Body of pancreas (tissue), 4 donors: ENCODE data around the gene AOX1. TPM values are rescaled to one million over a fixed set of nuclear protein-coding genes. Genes with fewer than 3 reads are reported as not detected.

ENCODE experiments used
- ATAC-seq: fragments of 150-250 bp; one replicate; pipeline ENCODE4 v1.9.1; 2016
- DNase-seq, 4 donors: peaks; one replicate each; pipeline ENCODE4 v3.0.0-alpha.2; 2019
- H3K27ac ChIP-seq, 4 donors: fragments of 200-600 bp; sonication (generic); 1 replicate in 3 of 4; 2 replicates in 1 of 4; pipeline versions ENCODE4 v1.5.1 to v1.6.1; 2016 to 2019; ENCODE audit warnings: mild to moderate bottlenecking in 1 of 4, mixed read lengths in 1 of 4, moderate library complexity in 1 of 4
- H3K27me3 ChIP-seq, 2 donors: fragments of 200-600 bp; sonication (generic); one replicate each; pipeline ENCODE4 v1.6.0; 2016; ENCODE audit warnings: mild to moderate bottlenecking in 1 of 2
- H3K36me3 ChIP-seq, 2 donors: fragments of 200-600 bp; sonication (generic); replicated peaks in 1 of 2; 2 replicates each; pipeline ENCODE4 v1.5.1; 2016; ENCODE audit warnings: low read depth in 2 of 2; ENCODE audit not compliant: insufficient read depth in 1 of 2
- H3K4me1 ChIP-seq: fragments of 200-600 bp; sonication (generic); one replicate; pipeline ENCODE4 v1.6.0; 2016
- H3K4me3 ChIP-seq, 2 donors: fragments of 200-600 bp; sonication (generic); 1 replicate in 1 of 2; 2 replicates in 1 of 2; pipeline ENCODE4 v1.5.1; 2016 to 2019
- H3K9me3 ChIP-seq, 3 donors: fragments of 200-600 bp; sonication (generic); 1 replicate in 2 of 3; 2 replicates in 1 of 3; pipeline ENCODE4 v1.5.1; 2016
- POLR2A ChIP-seq, 3 donors: fragments of 450-650 bp; IDR thresholded peaks; one replicate each; pipeline ENCODE4 v1.6.1; 2016; ENCODE audit warnings: antibody characterized with exemption in 3 of 3, mild to moderate bottlenecking in 2 of 3
- WGBS, 2 donors: methylation state at CpG; one replicate each; pipeline ENCODE4 v1.1.5; 2017; 5-methylcytosine and 5-hydroxymethylcytosine counted together
- intact Hi-C: fragments of 100-400 bp; cut with DNase I; formaldehyde crosslinking; loops from one replicate; pipeline ENCODE4 v1.15.1; 2023
- total RNA-seq, 2 donors: library from RNA; depleted of rRNA; stranded (reverse); fragments of >200 nt; gene quantifications; one replicate each; pipeline ENCODE4 v1.1.0, GENCODE V29; 2016
- TF ChIP-seq, protein P1 (sequence below), 7 experiments: fragments of 450-650 bp in 4 of 7; fragments of 200-600 bp in 3 of 7; sonication (generic) in 3 of 7; IDR thresholded peaks; one replicate each; pipeline ENCODE4 v1.5.1; 2016 to 2019; ENCODE audit warnings: antibody characterized with exemption in 7 of 7

Gene AOX1
- total RNA-seq, 2 donors from 2014 or later, result 60.0 to 75.0 TPM

DNA sequence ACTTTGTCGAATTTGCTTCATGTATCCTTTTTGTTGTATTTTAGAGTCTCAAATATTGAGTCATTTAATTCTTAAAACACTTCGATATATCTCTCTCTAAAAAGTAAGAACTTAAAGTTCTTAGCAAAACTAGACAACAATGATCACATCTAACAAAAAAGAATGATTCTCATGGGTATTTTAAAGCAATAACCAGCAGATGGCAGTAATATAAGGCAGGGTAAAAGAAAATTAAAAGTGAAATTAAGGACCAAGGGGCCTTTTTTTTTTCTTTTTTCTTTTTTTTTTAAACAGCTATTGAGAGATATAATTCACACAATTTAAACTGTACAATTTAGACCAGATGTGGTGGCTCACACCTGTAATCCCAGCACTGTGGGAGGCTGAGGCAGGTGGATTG lies 9.9 kb upstream of the AOX1 start:
- Histone ChIP-seq H3K4me1 (no peaks in the 10 kb centered on the region), H3K36me3 (no peaks in the 10 kb centered on the region), H3K9me3 (no peaks in the 10 kb centered on the region), H3K4me3 (no peak overlapping the region), H3K27me3 (no peaks in the 10 kb centered on the region), H3K27ac (no peak overlapping the region)
- no peak for DNase-seq
- ATAC-seq, result no peak
- intact Hi-C loops, result loop anchor here (5.0 kb wide), 1 partner anchor 126 kb away; no protein-coding TSS in a partner anchor
- TF ChIP-seq, protein P1, sequence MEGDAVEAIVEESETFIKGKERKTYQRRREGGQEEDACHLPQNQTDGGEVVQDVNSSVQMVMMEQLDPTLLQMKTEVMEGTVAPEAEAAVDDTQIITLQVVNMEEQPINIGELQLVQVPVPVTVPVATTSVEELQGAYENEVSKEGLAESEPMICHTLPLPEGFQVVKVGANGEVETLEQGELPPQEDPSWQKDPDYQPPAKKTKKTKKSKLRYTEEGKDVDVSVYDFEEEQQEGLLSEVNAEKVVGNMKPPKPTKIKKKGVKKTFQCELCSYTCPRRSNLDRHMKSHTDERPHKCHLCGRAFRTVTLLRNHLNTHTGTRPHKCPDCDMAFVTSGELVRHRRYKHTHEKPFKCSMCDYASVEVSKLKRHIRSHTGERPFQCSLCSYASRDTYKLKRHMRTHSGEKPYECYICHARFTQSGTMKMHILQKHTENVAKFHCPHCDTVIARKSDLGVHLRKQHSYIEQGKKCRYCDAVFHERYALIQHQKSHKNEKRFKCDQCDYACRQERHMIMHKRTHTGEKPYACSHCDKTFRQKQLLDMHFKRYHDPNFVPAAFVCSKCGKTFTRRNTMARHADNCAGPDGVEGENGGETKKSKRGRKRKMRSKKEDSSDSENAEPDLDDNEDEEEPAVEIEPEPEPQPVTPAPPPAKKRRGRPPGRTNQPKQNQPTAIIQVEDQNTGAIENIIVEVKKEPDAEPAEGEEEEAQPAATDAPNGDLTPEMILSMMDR (IDR thresholded peaks at IDR 0.05), result peak; percentile 21 to 47 (median 40)
- no peak for TF ChIP-seq POLR2A (IDR thresholded peaks at IDR 0.05)
- WGBS, 2 donors, result 67 to 73% methylated on average over 2 of the region's 2 CpGs

DNA sequence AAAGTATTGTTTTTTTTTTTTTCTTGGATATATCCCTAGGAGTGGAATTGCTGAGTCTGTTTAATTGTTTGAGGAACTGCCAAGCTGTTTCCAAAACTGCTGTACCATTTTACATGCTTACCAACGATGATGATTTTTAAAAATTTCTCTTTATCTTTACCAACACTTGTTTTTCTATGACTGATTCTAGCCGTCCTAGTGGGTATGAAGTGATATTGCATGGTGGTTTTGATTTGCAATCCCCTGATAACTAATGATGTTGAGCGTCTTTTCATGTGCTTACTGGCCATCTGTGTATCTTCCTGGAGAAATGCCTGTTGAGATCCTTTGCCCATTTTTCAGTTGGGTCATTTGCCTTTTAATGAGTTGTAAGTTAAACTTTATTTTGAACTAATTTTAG lies 8.8 kb upstream of the AOX1 start:
- no peaks in the 10 kb centered on the region for H3K4me1 ChIP-seq
- H3K36me3 ChIP-seq, result no peaks in the 10 kb centered on the region
- H3K9me3 ChIP-seq, result no peaks in the 10 kb centered on the region
- WGBS, 2 donors, result 70 to 79% methylated on average over 3 of the region's 3 CpGs
- ATAC-seq, result no peak
- H3K27me3 ChIP-seq, result no peaks in the 10 kb centered on the region
- TF ChIP-seq, protein P1 (IDR thresholded peaks at IDR 0.05), result no peak
- TF ChIP-seq POLR2A (IDR thresholded peaks at IDR 0.05), result no peak
- H3K4me3 ChIP-seq, result no peak overlapping the region
- intact Hi-C loops, result loop anchor here (5.0 kb wide), 1 partner anchor 125 kb away; no protein-coding TSS in a partner anchor
- DNase-seq, result no peak
- H3K27ac ChIP-seq, result no peak overlapping the region

DNA sequence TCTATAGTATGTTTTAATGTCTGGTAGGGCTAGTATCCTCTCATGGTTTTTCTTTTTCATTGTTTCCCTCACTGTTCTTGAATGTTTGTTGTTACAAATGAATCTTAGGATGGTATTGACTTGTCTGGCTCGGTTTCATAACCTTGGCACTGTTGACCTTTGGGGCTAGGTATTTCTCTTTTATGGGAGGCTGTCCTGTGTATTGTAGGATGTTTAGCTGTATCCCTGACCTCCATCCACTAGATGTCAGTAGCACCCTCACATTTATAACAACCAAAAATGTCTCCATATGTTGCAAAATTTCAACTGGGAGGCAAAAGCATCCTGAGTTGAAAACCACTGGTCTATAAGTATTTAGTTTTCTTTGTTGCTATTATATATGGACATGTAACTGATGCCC lies 7.0 kb upstream of the AOX1 start:
- TF ChIP-seq, protein P1 (IDR thresholded peaks at IDR 0.05), result peak; percentile 34 to 82 (median 77)
- no peak for TF ChIP-seq POLR2A (IDR thresholded peaks at IDR 0.05)
- Histone ChIP-seq H3K9me3 (no peaks in the 10 kb centered on the region), H3K4me3 (no peak overlapping the region), H3K27me3 (no peaks in the 10 kb centered on the region), H3K36me3 (no peaks in the 10 kb centered on the region), H3K27ac (no peak overlapping the region), H3K4me1 (no peaks in the 10 kb centered on the region)
- ATAC-seq, result peak; percentile 81
- intact Hi-C loops, result loop anchor here (5.0 kb wide), 1 partner anchor 124 kb away; no protein-coding TSS in a partner anchor
- WGBS, 2 donors, result 7 to 28% methylated on average over 1 of the region's 1 CpG
- peak in 3 of 4 donors; percentile 20 to 58 (median 38) for DNase-seq

DNA sequence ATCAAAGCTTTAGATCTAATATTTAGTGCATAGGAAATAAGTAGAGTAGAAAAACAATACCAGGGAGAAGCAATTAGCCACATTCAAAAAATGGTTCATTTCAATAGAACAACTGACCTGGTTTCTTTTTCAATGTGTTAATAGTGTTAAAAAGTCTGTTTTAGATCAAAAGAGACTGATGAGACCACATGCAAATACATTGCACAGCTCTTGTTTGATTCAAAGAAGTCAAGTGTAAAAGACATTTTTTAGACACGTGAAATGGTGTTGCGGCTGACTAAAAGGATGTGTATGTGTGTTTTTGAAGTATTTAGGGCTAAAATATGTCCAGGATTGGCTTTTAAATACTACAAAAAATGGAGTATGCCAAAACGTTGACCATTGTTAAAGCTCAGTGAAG lies 1.2 kb upstream of the AOX1 start:
- no peaks in the 10 kb centered on the region for H3K27me3 ChIP-seq
- WGBS, 2 donors, result 83% methylated on average over 3 of the region's 3 CpGs
- H3K36me3 ChIP-seq, result no peaks in the 10 kb centered on the region
- H3K9me3 ChIP-seq, result no peaks in the 10 kb centered on the region
- H3K27ac ChIP-seq, result no peak overlapping the region
- no peak for ATAC-seq
- H3K4me3 ChIP-seq, result no peak overlapping the region
- peaks cover 21% of the 10 kb centered on the region for H3K4me1 ChIP-seq
- TF ChIP-seq, protein P1 (IDR thresholded peaks at IDR 0.05), result no peak
- no peak for TF ChIP-seq POLR2A (IDR thresholded peaks at IDR 0.05)
- no peak for DNase-seq
- intact Hi-C loops, result no loop called here

DNA sequence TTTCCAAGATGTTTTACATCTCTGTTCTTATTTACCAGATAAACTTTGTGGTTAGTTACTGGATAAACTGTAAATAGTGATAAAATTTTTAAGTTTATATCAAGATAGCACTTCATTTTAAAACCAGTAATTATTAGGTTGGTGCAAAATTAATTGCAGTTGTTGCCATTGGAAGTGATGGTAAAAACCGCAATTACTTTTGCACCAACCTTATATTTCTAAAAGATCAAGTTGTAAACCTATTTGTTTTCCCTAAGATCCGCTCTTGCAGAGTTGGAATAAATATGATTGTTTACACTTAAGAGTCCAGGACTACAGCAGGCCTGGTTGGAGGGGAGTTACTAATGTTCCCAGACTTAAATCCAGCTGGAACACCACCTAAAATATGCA lies 479 bp upstream of the AOX1 start:
- TF ChIP-seq POLR2A (IDR thresholded peaks at IDR 0.05), result no peak
- TF ChIP-seq, protein P1 (IDR thresholded peaks at IDR 0.05), result no peak
- WGBS, 2 donors, result 7 to 11% methylated on average over 2 of the region's 2 CpGs
- H3K4me1 ChIP-seq, result peaks cover 28% of the 10 kb centered on the region
- H3K4me3 ChIP-seq, result peak overlapping the region in 1 of 2 donors; percentile 80
- intact Hi-C loops, result no loop called here
- no peaks in the 10 kb centered on the region for H3K36me3 ChIP-seq
- H3K27me3 ChIP-seq, result no peaks in the 10 kb centered on the region
- ATAC-seq (no peak), DNase-seq (no peak)
- no peaks in the 10 kb centered on the region for H3K9me3 ChIP-seq
- H3K27ac ChIP-seq, result peak overlapping the region in 2 of 4 donors; percentile 79
